HuH-7.5 (cell line): Measurements from ENCODE around the gene KRT26.
A peak's percentile ranks its signal among the peaks of the same experiment; 100 is the strongest.
"Not testable (repeated sequence)": the region's sequence is repeated elsewhere in the genome, so short reads cannot be mapped to it uniquely, and the experiment has no call there.

Experiments
- DNase-seq: peaks from one replicate; pipeline ENCODE4 v3.0.0; 2011; ENCODE audit warnings: low spot score

Gene KRT26

GRCh38 chr17:40794466-40794865 is 22.5 kb upstream of the KRT26 start:
- no peak for DNase-seq

GRCh38 chr17:40793832-40794231 is 21.8 kb upstream of the KRT26 start:
- DNase-seq, result no peak

- peak; percentile 16 for DNase-seq
These were observed 19.9 kb upstream of the KRT26 start for GRCh38 chr17:40791787-40792436.

GRCh38 chr17:40791111-40791510 is 19.1 kb upstream of the KRT26 start:
- DNase-seq, result no peak

GRCh38 chr17:40782450-40782849 is 10.4 kb upstream of the KRT26 start, which contains the start of gene KRT27:
TSS of gene KRT27 (minus strand) at chr17:40782550. CDS start at chr17:40782493, 57 bp downstream.
- no peak for DNase-seq

GRCh38 chr17:40779181-40779909 is 7.3 kb upstream of the KRT26 start:
- no peak for DNase-seq

GRCh38 chr17:40778461-40778860 is 6.5 kb upstream of the KRT26 start:
- DNase-seq, result no peak

- no peak for DNase-seq
These were observed 6.0 kb upstream of the KRT26 start for GRCh38 chr17:40777971-40778370.

GRCh38 chr17:40777459-40777858 is 5.5 kb upstream of the KRT26 start:
- DNase-seq, result no peak

GRCh38 chr17:40775945-40776344 is 3.9 kb upstream of the KRT26 start:
- DNase-seq, result no peak

- DNase-seq, result no peak
These were observed 6.3 kb downstream of the KRT26 start for GRCh38 chr17:40765657-40766056.

GRCh38 chr17:40763752-40764151 is 8.2 kb downstream of the KRT26 start:
- DNase-seq, result no peak

- DNase-seq, result no peak
These were observed 11.6 kb downstream of the KRT26 start for GRCh38 chr17:40760105-40761016.

- DNase-seq, result no peak
These were observed 16.8 kb downstream of the KRT26 start, which contains the start of gene KRT25 for GRCh38 chr17:40755231-40755630. TSS of gene KRT25 (minus strand) at chr17:40755331. CDS start at chr17:40755271, 60 bp downstream.

- DNase-seq, result no peak
These were observed 18.2 kb downstream of the KRT26 start for GRCh38 chr17:40753804-40754203.

- DNase-seq, result no peak
These were observed 20.9 kb downstream of the KRT26 start for GRCh38 chr17:40751065-40751464.

- no peak for DNase-seq
These were observed 21.6 kb downstream of the KRT26 start for GRCh38 chr17:40750391-40750790.

- DNase-seq, result not testable (repeated sequence)
These were observed 23.3 kb downstream of the KRT26 start for GRCh38 chr17:40748666-40749065.

GRCh38 chr17:40738553-40738952 is 33.4 kb downstream of the KRT26 start:
- DNase-seq, result no peak

GRCh38 chr17:40735016-40735415 is 37.0 kb downstream of the KRT26 start:
- DNase-seq, result no peak

- DNase-seq, result no peak
These were observed 38.0 kb downstream of the KRT26 start for GRCh38 chr17:40734018-40734417.

- no peak for DNase-seq
These were observed 41.0 kb downstream of the KRT26 start for GRCh38 chr17:40730970-40731369.
